H9 (cell line): ENCODE measurements around the gene LMOD1. TPM values are rescaled to one million over a fixed set of nuclear protein-coding genes. Genes with fewer than 3 reads are reported as not detected.
A peak's percentile ranks its signal among the peaks of the same experiment; 100 is the strongest.
"Not testable (repeated sequence)": the region's sequence is repeated elsewhere in the genome, so short reads cannot be mapped to it uniquely, and the experiment has no call there.

Experiments used
- DNase-seq: peaks from one replicate; pipeline ENCODE4 v3.0.0-alpha.2; 2017
- H2AFZ ChIP-seq: one replicate; pipeline ENCODE4 v1.6.1; 2013; ENCODE audit warnings: mild to moderate bottlenecking, low read length, control low read depth, moderate library complexity
- H2AK5ac ChIP-seq: 2 replicates; pipeline ENCODE4 v1.6.1; 2013; ENCODE audit warnings: low read length, control low read depth, mixed read lengths; ENCODE audit not compliant: insufficient read length
- H2BK120ac ChIP-seq: one replicate; pipeline ENCODE4 v1.6.1; 2013; ENCODE audit warnings: low read depth, mild to moderate bottlenecking, low read length, control low read depth, inconsistent platforms; ENCODE audit not compliant: poor library complexity, severe bottlenecking
- H2BK12ac ChIP-seq: 2 replicates; pipeline ENCODE4 v1.6.1; 2013; ENCODE audit warnings: low read length, control low read depth, mixed read lengths, low read depth; ENCODE audit not compliant: insufficient read length
- H2BK15ac ChIP-seq: 2 replicates; pipeline ENCODE4 v1.6.1; 2013; ENCODE audit warnings: low read depth, low read length, control low read depth
- H2BK20ac ChIP-seq: one replicate; pipeline ENCODE4 v1.6.1; 2013; ENCODE audit warnings: low read depth, mild to moderate bottlenecking, low read length, control low read depth, inconsistent platforms; ENCODE audit not compliant: poor library complexity, severe bottlenecking
- H2BK5ac ChIP-seq: 2 replicates; pipeline ENCODE4 v1.6.1; 2013; ENCODE audit warnings: low read length, control low read depth, mixed read lengths; ENCODE audit not compliant: insufficient read length
- H3K14ac ChIP-seq: 2 replicates; pipeline ENCODE4 v1.6.1; 2013; ENCODE audit warnings: low read length, control low read depth; ENCODE audit not compliant: insufficient read depth
- H3K18ac ChIP-seq: 2 replicates; pipeline ENCODE4 v1.6.1; 2013; ENCODE audit warnings: low read depth, mild to moderate bottlenecking, mixed read lengths, low read length, control low read depth; ENCODE audit not compliant: insufficient read length
- H3K23ac ChIP-seq: 2 replicates; pipeline ENCODE4 v1.6.1; 2013; ENCODE audit warnings: low read length, control low read depth, mixed read lengths, low read depth; ENCODE audit not compliant: insufficient read length
- H3K23me2 ChIP-seq: 2 replicates; pipeline ENCODE4 v1.6.1; 2013; ENCODE audit warnings: low read depth, mild to moderate bottlenecking, mixed read lengths, low read length, control low read depth; ENCODE audit not compliant: insufficient read length, poor library complexity, severe bottlenecking
- H3K27ac ChIP-seq: 2 replicates; pipeline ENCODE4 v1.5.1; 2013; ENCODE audit warnings: low read length, control low read depth, mixed read lengths, low read depth; ENCODE audit not compliant: insufficient read length
- H3K27me3 ChIP-seq: 2 replicates; pipeline ENCODE4 v1.6.1; 2013; ENCODE audit warnings: low read length, control low read depth, inconsistent platforms; ENCODE audit not compliant: insufficient read depth
- H3K4ac ChIP-seq: 2 replicates; pipeline ENCODE4 v1.6.1; 2013; ENCODE audit warnings: low read depth, mild to moderate bottlenecking, control low read depth, inconsistent platforms, low read length, moderate library complexity
- H3K4me1 ChIP-seq: 2 replicates; pipeline ENCODE4 v1.6.1; 2013; ENCODE audit warnings: low read length, control low read depth, inconsistent platforms; ENCODE audit not compliant: insufficient read depth
- H3K4me2 ChIP-seq: 2 replicates; pipeline ENCODE4 v1.6.1; 2013; ENCODE audit warnings: low read length, control low read depth, mixed read lengths; ENCODE audit not compliant: insufficient read length, insufficient read depth
- H3K56ac ChIP-seq: 2 replicates; pipeline ENCODE4 v1.6.1; 2013; ENCODE audit warnings: low read depth, mild to moderate bottlenecking, mixed read lengths, low read length, control low read depth; ENCODE audit not compliant: insufficient read length
- H3K79me1 ChIP-seq: 2 replicates; pipeline ENCODE4 v1.6.1; 2013; ENCODE audit warnings: low read depth, mild to moderate bottlenecking, moderate library complexity, low read length, control low read depth, inconsistent platforms; ENCODE audit not compliant: insufficient read depth, poor library complexity, severe bottlenecking
- H3K79me2 ChIP-seq: 2 replicates; pipeline ENCODE4 v1.6.1; 2013; ENCODE audit warnings: low read length, control low read depth, inconsistent platforms; ENCODE audit not compliant: insufficient read depth
- H3K9ac ChIP-seq: 2 replicates; pipeline ENCODE4 v1.6.1; 2013; ENCODE audit warnings: low read length, control low read depth, mixed read lengths; ENCODE audit not compliant: insufficient read length; ENCODE audit errors: extremely low read depth
- H3K9me3 ChIP-seq: one replicate; pipeline ENCODE4 v1.6.1; 2013; ENCODE audit warnings: low read depth, low read length, inconsistent platforms; ENCODE audit not compliant: control insufficient read depth
- H3T11ph ChIP-seq: one replicate; pipeline ENCODE4 v1.6.1; 2013; ENCODE audit warnings: mild to moderate bottlenecking, low read length, control low read depth, inconsistent platforms
- H4K20me1 ChIP-seq: one replicate; pipeline ENCODE4 v1.6.1; 2013; ENCODE audit not compliant: control insufficient read depth, insufficient read length, insufficient read depth
- H4K5ac ChIP-seq: 2 replicates; pipeline ENCODE4 v1.6.1; 2013; ENCODE audit warnings: low read depth, mild to moderate bottlenecking, mixed read lengths, low read length, control low read depth; ENCODE audit not compliant: insufficient read length
- H4K8ac ChIP-seq: replicated peaks from 2 replicates; pipeline ENCODE4 v1.6.1; 2013; ENCODE audit warnings: low read length, control low read depth, mixed read lengths, low read depth; ENCODE audit not compliant: insufficient read length
- H4K91ac ChIP-seq: 2 replicates; pipeline ENCODE4 v1.6.1; 2013; ENCODE audit warnings: low read depth, mild to moderate bottlenecking, moderate library complexity, mixed read lengths, low read length, control low read depth; ENCODE audit not compliant: insufficient read length
- H3K27ac Mint-ChIP-seq, 3 experiments: 2 replicates in 2 of 3; 3 replicates in 1 of 3; pipeline ENCODE4 v1.8.0; 2020 to 2021; ENCODE audit warnings: mixed read lengths in 3 of 3, mild to moderate bottlenecking in 1 of 3, moderate library complexity in 1 of 3
- H3K27me3 Mint-ChIP-seq: 2 replicates; pipeline ENCODE4 v1.8.0; 2021; ENCODE audit warnings: low read depth, mild to moderate bottlenecking, moderate library complexity, mixed read lengths
- H3K36me3 Mint-ChIP-seq, 3 experiments: 2 replicates in 2 of 3; 3 replicates in 1 of 3; pipeline ENCODE4 v1.8.0; 2020 to 2021; ENCODE audit warnings: low read depth in 3 of 3, mixed read lengths in 3 of 3; ENCODE audit not compliant: insufficient read depth in 1 of 3
- H3K4me1 Mint-ChIP-seq, 2 experiments: 2 replicates each; pipeline ENCODE4 v1.8.0; 2020; ENCODE audit warnings: mixed read lengths in 2 of 2
- H3K4me3 Mint-ChIP-seq, 2 experiments: 2 replicates in 1 of 2; 3 replicates in 1 of 2; pipeline ENCODE4 v1.8.0; 2020 to 2021; ENCODE audit warnings: mild to moderate bottlenecking in 2 of 2, mixed read lengths in 2 of 2, moderate library complexity in 1 of 2
- H3K9me3 Mint-ChIP-seq, 2 experiments: 2 replicates in 1 of 2; 3 replicates in 1 of 2; pipeline ENCODE4 v1.8.0; 2020; ENCODE audit warnings: mild to moderate bottlenecking in 2 of 2, mixed read lengths in 2 of 2, moderate library complexity in 1 of 2
- CTCF ChIP-seq: fragments of 200-600 bp; sonication (generic); conservative IDR thresholded peaks from 3 replicates; pipeline ENCODE4 v1.8.0; 2021; ENCODE audit warnings: antibody characterized with exemption, mild to moderate bottlenecking
- WGBS: extraction: QIAGEN DNeasy Blood & Tissue Kit; methylation state at CpG from one replicate; pipeline ENCODE4 v1.1.7; 2013; ENCODE audit warnings: missing lambda C conversion rate, low lambda C conversion rate, mixed read lengths; ENCODE audit not compliant: insufficient read length; ENCODE audit errors: extremely low coverage; 5-methylcytosine and 5-hydroxymethylcytosine counted together
- total RNA-seq: library from RNA; stranded (reverse); gene quantifications from 2 replicates; pipeline ENCODE4 v1.2.1, GENCODE V29; 2021

Gene LMOD1
- total RNA-seq, 1 experiment from 2014 or later = 0.31 TPM

DNA sequence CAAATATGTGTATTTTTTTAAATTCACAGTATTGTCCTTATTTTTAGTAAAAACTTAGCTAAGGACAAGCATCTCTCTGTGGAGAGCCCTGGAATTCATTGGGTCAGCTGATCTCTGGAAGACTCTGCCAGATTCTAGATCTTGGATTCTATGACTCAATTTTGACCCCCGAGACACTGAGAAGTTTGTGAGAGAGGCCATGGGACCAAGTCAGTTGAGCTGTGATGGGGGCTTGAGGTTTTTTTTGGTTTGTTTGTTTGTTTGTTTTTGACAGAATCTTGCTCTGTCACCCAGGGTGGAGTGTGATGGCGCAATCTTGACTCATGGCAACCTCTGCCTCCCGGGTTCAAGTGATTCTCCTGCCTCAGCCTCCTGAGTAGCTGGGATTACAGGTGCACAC, 44.1 kb downstream of the LMOD1 start:
- no peaks in the 10 kb centered on the region for H3K23me2 ChIP-seq
- no peak overlapping the region for H3K18ac ChIP-seq
- H2AFZ ChIP-seq = no peak overlapping the region
- Mint-ChIP-seq H3K4me1 (peaks cover 0 to 8% of the 10 kb centered on the region in 2 experiments; a peak in 3 of 4 replicates), H3K27ac (peak overlapping the region in 1 of 3 experiments; percentile 71; a peak in 1 of 7 replicates), H3K9me3 (no peaks in the 10 kb centered on the region), H3K36me3 (peaks cover 0 to 1% (median 0%) of the 10 kb centered on the region in 3 experiments; a peak in 1 of 7 replicates), H3K27me3 (no peaks in the 10 kb centered on the region; the same call in 1 of the 2 replicates), H3K4me3 (no peak overlapping the region)
- no peak overlapping the region for H2BK15ac ChIP-seq
- no peak for TF ChIP-seq CTCF
- H3K27ac ChIP-seq = no peak overlapping the region
- no peak overlapping the region for H3K4me2 ChIP-seq
- H3K79me1 ChIP-seq = no peaks in the 10 kb centered on the region
- H4K20me1 ChIP-seq = no peaks in the 10 kb centered on the region
- no peaks in the 10 kb centered on the region for H3K79me2 ChIP-seq
- no peak overlapping the region for H2BK5ac ChIP-seq
- no peak for DNase-seq
- H3K9ac ChIP-seq = no peak overlapping the region
- H3K9me3 ChIP-seq = no peaks in the 10 kb centered on the region
- no peak overlapping the region for H3T11ph ChIP-seq
- no peak overlapping the region for H4K91ac ChIP-seq
- no peak overlapping the region for H3K23ac ChIP-seq
- H4K8ac ChIP-seq = no peak overlapping the region
- H4K5ac ChIP-seq = no peak overlapping the region
- H2AK5ac ChIP-seq = no peak overlapping the region
- no peak overlapping the region for H2BK120ac ChIP-seq
- no peak overlapping the region for H3K14ac ChIP-seq
- H2BK20ac ChIP-seq = no peak overlapping the region
- no peak overlapping the region for H2BK12ac ChIP-seq
- H3K56ac ChIP-seq = no peak overlapping the region
- no peaks in the 10 kb centered on the region for H3K4me1 ChIP-seq
- H3K27me3 ChIP-seq = no peaks in the 10 kb centered on the region; the same call in 1 of the 2 replicates
- no peak overlapping the region for H3K4ac ChIP-seq
- WGBS = no CpG with 5 or more reads among the region's 3 CpGs

DNA sequence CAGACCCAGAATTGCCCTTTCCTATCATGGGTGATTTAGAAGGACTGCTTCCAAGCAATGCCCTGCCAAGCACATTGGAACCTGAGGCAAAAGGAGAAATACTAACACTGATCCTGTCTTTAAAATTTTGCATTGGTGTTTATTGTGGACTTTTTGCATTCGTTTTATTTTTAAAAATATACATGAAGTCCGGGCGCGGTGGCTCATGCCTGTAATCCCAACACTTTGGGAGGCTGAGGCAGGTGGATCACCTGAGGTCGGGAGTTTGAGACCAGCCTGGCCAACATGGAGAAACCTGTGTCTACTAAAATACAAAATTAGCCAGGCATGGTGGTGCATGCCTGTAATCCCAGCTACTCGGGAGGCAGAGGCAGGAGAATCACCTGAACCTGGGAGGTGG, 45.3 kb downstream of the LMOD1 start:
- H3K9me3 Mint-ChIP-seq, H3K79me1 ChIP-seq: not testable (repeated sequence)

More for the DNA sequence above, 45.3 kb downstream of the LMOD1 start:
- not testable (repeated sequence) for H4K91ac ChIP-seq, H4K20me1 ChIP-seq, H3K14ac ChIP-seq, H2BK5ac ChIP-seq, H3K18ac ChIP-seq, H3K23me2 ChIP-seq, H3K27me3 Mint-ChIP-seq, H3K27me3 ChIP-seq, H2BK20ac ChIP-seq, H4K8ac ChIP-seq, H3K9me3 ChIP-seq, H3K79me2 ChIP-seq, H3K27ac Mint-ChIP-seq, H3K9ac ChIP-seq, H4K5ac ChIP-seq, H3T11ph ChIP-seq, H3K4me3 Mint-ChIP-seq, H3K23ac ChIP-seq, H3K4me2 ChIP-seq, H2BK120ac ChIP-seq, H2BK15ac ChIP-seq, H3K4ac ChIP-seq, H3K36me3 Mint-ChIP-seq, H2AK5ac ChIP-seq, H3K56ac ChIP-seq, H3K27ac ChIP-seq, DNase-seq, H2AFZ ChIP-seq, H2BK12ac ChIP-seq, H3K4me1 ChIP-seq
- WGBS = no CpG with 5 or more reads among the region's 6 CpGs
- peaks cover 3 to 14% of the 10 kb centered on the region in 2 experiments for H3K4me1 Mint-ChIP-seq
